SH-SY5Y (cell line): ENCODE data around the gene WDPCP.

Experiments
- GATA2 ChIP-seq: IDR thresholded peaks from 2 replicates; pipeline ENCODE4 v1.6.1; 2011; ENCODE audit warnings: mild to moderate bottlenecking, low read depth, low read length
- GATA3 ChIP-seq: IDR thresholded peaks from 2 replicates; pipeline ENCODE4 v1.6.1; 2011; ENCODE audit warnings: low read depth, mild to moderate bottlenecking, low read length, moderate library complexity

DNA sequence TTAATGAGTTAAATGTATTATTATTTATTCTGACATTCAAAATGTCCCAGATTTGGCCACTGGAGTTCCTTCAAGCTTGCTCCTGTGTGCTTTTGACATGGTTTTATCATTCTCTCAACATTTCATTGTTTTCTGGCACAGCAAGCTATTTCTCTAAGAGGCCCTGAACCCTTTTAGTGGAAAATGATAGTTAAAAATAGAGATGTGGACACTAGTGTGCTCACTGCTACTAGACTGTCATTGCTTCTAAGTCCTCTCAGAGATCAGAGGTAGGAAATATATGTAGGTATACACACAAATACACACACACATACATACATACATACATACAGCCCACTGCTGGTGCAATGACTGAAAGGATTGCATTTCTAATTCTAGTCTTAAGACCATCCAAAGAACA lies 25.5 kb downstream of the WDPCP start:
- TF ChIP-seq GATA2 (no peak), GATA3 (no peak)
